NCI-H460 (cell line): ENCODE results near the gene ENGASE. TPM values are rescaled to one million over a fixed set of nuclear protein-coding genes. Genes with fewer than 3 reads are reported as not detected.

Source experiments
- DNase-seq: peaks from one replicate; pipeline ENCODE4 v3.0.0-alpha.2; 2016; ENCODE audit warnings: low read depth; ENCODE audit errors: extremely low read depth
- total RNA-seq: library from RNA; depleted of rRNA; stranded (reverse); fragments of >200 nt; shearing (Covaris generic); gene quantifications from 2 replicates; pipeline ENCODE4 v1.2.3, GENCODE V29; 2014

ENGASE gene
- total RNA-seq, 1 experiment from 2014 or later, result 8.5 TPM

GRCh38 chr17:79089720-79090442 is 15.3 kb downstream of the ENGASE start:
- no peak for DNase-seq

DNA sequence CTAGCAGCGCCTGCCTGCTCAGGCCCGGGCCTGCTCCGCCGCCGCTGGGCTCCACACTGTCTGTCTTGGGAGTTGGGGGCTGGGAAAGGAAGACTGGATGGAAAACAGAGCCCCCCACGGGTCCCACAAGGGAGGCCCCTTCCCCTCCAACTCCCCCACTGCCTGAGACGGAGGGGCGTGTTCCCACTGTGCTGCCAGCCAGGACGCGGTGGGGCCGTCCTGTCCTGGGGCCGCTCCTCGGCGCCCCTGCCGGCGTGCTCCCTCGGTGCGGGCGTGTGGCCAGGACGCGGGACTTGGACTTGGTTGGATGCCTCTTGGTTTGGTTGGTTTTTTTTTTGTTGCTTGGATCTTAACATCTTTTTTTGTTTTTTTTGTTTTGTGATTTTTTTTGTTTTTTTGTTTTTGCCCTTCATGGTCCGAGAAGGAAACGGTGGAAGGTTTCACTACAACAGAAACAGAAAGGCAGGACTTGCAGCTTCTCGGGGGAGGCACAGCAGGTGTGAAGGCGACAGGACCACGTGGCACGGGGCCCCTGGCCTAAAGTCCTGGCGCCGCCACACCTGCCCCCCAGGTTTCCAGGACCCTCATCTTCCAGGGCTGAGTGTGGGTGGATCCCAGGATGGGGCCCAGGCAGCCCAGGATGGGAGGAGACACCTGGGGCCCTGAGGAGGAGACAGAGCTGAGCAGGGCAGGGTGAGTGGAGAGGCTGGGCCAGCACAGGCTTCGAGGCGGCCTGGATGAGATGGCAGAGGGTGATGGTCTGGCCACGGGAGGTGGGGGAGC is 16.0 kb downstream of the ENGASE start:
- no peak for DNase-seq

- no peak for DNase-seq
Observed at GRCh38 chr17:79091226-79091670, 16.6 kb downstream of the ENGASE start.

GRCh38 chr17:79092567-79092966 is 17.9 kb downstream of the ENGASE start:
- DNase-seq, result no peak

DNA sequence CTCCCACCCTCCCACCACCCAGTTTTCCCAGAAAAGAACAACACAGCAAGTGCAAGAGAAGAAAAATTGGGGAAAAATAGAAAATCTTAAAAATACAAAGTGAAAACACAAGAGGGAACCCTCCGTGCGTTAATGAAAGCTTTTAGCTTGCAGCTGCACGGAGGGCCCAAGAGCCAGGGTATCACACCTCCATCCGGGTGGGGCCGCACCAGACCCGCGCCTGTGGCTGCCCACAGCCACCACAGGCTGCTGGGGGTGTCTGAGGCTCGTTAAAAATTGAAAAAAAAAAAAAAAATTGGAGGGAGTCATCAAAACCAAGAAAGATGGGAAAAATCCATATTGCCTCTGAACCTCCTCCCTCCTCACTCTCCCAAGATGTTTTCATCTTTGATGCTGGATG is 18.6 kb downstream of the ENGASE start:
- no peak for DNase-seq

- DNase-seq, result no peak
Observed at GRCh38 chr17:79094261-79094660, 19.6 kb downstream of the ENGASE start.

- DNase-seq, result no peak
Observed at GRCh38 chr17:79095345-79096055, 20.9 kb downstream of the ENGASE start.

DNA sequence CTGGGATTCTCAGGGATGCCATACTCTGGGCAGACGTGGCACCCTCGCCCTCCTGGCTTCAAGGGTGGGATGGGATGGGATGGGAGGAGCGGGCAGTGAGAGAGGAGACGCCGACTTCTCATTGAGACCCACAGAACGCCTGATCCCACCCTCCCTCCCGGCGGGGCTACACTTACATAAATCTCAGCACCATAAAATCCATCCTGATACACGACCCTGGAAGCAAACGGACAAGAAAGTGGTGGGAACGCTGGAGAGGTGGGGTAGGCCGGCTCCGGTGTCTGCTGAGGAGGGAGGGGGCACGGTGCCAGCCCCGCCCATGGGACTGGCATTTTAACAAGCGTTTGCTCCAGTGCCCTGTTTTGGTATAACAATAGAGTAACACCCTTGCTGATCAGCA is 21.9 kb downstream of the ENGASE start:
- no peak for DNase-seq

DNA sequence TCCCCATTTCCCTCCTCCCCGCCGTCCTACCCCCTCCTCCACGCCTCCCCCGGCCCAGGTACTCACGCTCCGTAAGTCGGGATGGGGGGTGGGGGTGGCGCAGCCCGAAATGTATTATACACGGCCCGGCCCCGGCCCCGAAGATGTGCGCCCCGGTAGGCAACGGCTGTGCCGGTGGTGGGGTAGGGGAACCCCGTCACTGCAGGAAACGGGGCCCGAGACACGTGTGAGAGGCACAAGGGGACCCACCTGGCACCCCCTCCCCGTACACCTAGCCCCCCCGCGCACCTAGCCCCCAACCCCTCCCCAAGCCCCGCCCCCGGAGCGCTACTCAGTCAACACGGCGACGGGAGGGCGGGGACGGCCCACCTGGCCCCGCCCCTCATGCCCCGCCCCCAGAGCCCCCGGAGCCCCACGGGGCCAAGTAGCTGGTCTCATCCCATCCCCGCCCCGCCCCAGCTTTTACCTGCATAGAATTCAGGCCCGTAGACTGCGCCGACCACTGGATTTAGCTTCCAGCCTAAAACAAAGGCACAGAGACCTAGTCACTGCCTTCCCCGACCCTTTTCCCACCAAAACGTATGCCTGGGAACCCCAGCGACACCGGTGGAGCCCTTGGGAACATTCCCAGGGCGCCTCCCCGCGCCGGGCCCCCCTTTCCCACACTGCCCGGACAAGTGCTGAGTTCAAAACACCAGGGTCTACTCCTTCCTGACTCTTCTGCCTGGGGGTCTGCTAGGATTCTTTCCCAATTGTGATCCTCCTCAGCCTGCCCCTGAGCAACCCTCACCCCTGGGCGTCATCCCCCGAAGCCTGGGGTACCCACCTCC is 22.8 kb downstream of the ENGASE start:
- DNase-seq, result no peak

GRCh38 chr17:79098282-79098867 is 23.8 kb downstream of the ENGASE start:
- no peak for DNase-seq

DNA sequence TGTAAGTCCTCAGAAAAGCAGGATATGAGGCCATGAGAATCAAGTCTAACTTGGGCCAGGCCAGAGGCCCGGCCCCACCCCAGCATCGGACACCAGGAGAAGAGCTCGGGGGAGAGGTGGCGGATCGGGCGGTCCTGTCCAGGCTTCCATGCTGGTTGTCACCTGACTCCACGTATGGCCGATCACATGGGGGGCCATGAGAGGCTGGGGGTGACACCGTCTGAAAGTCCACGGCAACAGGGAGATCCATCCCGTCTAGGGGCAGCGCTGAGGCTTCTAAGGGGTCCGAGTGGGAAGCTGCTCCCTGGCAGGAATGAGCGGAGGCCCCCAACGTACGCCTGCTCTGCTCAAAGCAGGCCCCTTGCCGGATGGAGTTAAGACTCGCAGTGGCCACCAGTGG is 25.8 kb downstream of the ENGASE start:
- no peak for DNase-seq

DNA sequence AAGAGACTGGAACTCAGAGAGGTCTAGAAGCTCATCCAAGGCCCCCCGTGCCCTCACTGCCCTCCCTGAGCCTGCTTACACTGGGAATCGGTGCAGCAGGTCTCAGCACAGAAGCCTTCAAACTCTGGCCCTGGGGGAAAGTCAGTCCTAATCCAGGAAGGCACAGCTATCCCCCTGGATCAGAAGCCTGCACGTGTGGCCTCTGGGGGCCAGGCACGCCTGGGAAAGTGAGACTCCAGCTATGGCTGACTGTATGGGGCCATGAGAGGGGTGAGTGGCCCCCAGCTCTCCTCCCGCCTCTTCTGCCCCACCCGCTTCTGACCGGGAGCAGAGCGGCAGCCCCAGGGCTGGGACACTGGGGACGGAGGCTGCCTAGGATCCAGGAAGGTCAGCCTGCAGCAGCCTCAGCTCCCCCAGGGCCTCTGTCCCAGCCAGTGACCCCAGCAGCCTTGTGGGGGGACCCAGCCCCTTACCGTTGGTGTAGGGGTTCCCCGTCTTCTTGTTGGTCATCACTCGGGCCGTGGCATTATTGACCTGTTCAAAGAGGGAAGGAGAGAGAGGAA is 26.6 kb downstream of the ENGASE start:
- no peak for DNase-seq

GRCh38 chr17:79102214-79102613 is 27.6 kb downstream of the ENGASE start:
- DNase-seq, result no peak

- no peak for DNase-seq
Observed at GRCh38 chr17:79104898-79105600, 30.4 kb downstream of the ENGASE start.

DNA sequence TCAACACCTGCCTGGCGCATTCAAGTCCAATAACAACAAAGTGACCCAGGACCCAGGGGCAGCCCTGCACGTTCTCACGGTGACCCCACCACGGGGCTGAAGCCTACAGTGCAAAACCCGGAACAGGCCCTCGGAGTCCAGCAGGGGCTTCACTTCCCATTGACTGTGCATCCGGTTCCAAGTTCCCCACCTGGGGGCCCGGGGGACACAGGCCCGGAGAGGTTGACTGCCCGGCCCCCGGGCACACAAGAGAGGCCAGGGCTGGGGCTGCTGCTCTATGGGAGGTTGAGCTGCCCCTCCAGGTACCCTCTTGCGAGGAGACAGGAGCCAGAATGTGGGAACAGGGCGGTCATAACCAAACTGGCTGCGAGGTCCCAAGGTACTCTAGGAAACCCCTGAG is 31.3 kb downstream of the ENGASE start:
- no peak for DNase-seq

GRCh38 chr17:79106958-79107357 is 32.3 kb downstream of the ENGASE start:
- no peak for DNase-seq

DNA sequence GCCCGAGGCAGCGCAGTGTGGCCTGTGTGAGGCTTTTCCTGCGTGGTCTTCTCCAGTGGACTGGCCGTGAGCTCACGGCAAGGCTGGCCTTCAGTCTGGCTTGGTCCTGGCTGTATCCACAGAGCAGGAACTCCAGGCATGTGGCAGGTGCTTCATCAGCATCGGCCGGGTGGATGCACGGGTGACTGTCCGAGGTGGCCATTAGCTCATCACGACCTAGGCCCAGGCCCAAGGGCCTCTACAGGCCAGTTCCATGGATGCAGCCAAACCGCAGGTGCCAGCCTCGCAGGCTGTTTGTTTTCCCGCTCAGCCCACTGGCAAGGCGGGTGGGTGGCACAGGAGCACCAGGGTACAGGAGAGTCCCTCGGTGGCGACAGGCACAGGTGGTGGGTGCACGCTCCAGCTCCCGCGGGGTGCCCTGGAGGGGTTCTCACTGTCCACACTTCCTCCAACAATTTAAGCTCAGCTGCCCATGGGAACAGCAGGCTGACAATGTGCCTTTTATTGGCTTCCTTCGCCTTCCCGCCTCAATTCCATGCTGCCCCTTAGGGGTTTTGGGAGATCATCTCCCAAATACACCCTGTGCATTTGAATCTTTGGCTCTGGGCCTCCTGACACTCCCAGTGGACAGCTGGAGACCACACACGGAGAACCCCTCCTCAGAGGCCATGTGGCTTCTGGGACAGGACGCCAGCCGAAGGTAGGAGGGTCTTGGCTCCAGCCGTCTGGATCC is 33.0 kb downstream of the ENGASE start:
- DNase-seq, result no peak

DNA sequence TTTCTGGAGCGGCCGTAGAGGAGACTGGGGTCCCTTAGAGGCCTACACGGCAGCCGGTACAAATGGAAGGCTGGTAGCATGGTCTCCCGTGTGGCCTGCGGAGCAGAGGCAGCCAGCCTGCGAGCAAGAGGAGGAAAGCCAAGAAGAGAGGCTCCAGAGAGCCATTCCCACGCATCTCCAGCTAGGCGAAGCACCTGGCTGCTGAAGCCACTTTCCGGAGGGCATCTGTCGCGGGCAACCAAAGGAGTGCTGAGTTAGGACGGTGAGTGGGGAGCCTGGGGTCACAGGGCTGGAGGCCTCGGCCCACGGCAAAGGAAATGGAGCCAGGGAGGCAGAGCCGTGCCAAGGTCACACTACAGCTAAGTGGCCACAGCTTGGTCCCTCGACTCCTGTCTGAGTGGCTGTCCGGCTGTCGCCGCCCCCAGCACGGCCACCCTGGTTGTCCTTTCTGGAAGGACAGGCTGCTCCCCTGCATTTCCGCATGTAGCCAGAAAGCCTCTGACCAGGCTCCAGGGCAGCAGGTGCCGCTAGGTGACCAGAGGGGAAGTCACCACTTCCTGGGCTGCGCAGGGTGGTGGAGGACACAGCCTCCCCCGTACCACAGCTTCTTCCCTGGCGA is 33.7 kb downstream of the ENGASE start:
- no peak for DNase-seq
